ENCODE data around the gene NRM. TPM values are rescaled to one million over a fixed set of nuclear protein-coding genes. Genes with fewer than 3 reads are reported as not detected.

NRM gene
- total and polyA plus RNA-seq, 2 of the 13 experiments (the other 11 are each of a cell fraction or from before 2014, with no cell fraction given): 12.5 to 16.0 TPM

DNA sequence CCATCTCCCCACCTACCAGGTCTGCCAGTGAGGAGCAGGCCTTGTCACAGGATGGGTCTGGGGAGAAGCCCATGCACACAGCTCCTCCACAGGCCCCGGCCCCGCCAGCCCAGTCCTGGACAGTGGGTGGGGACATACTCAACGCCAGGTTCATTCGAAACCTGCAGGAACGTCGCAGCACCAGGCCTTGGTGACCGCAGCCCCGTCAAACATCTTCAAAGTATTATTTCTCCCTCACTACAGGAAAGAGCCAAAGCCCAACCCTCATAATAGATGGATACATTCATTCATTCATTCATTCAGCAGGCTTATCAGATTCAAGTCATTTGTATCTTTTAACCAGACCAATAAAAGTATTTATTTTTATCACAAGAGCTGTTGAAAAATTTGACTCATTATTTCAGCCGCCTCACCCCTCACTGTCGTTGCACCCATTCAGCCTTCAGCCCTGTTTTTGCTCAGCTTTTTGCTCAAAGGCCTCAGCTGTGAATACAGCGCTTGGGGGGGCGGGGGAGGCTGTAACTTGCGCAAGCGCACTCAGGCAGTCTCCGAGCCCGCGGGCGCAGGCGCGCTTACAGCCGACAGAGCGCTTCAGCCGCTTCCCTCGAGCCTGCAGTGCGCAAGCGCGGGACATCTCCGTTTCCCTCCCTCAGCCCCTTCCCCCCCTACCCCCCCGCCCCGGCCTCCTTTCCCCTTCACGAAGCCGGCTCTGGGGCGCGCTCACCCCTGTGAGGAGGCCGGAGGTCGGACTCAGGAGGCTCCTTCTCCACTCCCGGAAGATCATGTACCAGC lies 44.1 kb downstream of the NRM start, which contains the start of gene C6orf136 (continued):
- no peak for TF ChIP-seq MAFK (conservative IDR thresholded peaks at IDR 0.05 in 1 of 2, IDR thresholded peaks at IDR 0.05 in 1 of 2; ENCODE audit: low read length in 2 of 2)
- TF ChIP-seq, protein P1, sequence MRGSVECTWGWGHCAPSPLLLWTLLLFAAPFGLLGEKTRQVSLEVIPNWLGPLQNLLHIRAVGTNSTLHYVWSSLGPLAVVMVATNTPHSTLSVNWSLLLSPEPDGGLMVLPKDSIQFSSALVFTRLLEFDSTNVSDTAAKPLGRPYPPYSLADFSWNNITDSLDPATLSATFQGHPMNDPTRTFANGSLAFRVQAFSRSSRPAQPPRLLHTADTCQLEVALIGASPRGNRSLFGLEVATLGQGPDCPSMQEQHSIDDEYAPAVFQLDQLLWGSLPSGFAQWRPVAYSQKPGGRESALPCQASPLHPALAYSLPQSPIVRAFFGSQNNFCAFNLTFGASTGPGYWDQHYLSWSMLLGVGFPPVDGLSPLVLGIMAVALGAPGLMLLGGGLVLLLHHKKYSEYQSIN (CRISPR knock-in tag; IDR thresholded peaks at IDR 0.05; ENCODE audit: borderline replicate concordance): no peak
- no peak for TF ChIP-seq ZBTB8A (CRISPR knock-in tag; IDR thresholded peaks at IDR 0.05; ENCODE audit: borderline replicate concordance, low read depth)
- TF ChIP-seq ZNF17 (CRISPR knock-in tag; IDR thresholded peaks at IDR 0.05): no peak
- no peak for TF ChIP-seq ZMYM4 (CRISPR knock-in tag; IDR thresholded peaks at IDR 0.05)
- no peak for TF ChIP-seq AKAP8 (CRISPR knock-in tag; IDR thresholded peaks at IDR 0.05)
- TF ChIP-seq, protein P2, sequence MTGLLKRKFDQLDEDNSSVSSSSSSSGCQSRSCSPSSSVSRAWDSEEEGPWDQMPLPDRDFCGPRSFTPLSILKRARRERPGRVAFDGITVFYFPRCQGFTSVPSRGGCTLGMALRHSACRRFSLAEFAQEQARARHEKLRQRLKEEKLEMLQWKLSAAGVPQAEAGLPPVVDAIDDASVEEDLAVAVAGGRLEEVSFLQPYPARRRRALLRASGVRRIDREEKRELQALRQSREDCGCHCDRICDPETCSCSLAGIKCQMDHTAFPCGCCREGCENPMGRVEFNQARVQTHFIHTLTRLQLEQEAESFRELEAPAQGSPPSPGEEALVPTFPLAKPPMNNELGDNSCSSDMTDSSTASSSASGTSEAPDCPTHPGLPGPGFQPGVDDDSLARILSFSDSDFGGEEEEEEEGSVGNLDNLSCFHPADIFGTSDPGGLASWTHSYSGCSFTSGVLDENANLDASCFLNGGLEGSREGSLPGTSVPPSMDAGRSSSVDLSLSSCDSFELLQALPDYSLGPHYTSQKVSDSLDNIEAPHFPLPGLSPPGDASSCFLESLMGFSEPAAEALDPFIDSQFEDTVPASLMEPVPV (CRISPR knock-in tag; IDR thresholded peaks at IDR 0.05): no peak
- no peak for TF ChIP-seq ZNF850 (CRISPR knock-in tag; conservative IDR thresholded peaks at IDR 0.05)
- no peak for TF ChIP-seq ATF7-NPFF (CRISPR knock-in tag; IDR thresholded peaks at IDR 0.05; ENCODE audit: low read depth)
- TF ChIP-seq, protein P3, sequence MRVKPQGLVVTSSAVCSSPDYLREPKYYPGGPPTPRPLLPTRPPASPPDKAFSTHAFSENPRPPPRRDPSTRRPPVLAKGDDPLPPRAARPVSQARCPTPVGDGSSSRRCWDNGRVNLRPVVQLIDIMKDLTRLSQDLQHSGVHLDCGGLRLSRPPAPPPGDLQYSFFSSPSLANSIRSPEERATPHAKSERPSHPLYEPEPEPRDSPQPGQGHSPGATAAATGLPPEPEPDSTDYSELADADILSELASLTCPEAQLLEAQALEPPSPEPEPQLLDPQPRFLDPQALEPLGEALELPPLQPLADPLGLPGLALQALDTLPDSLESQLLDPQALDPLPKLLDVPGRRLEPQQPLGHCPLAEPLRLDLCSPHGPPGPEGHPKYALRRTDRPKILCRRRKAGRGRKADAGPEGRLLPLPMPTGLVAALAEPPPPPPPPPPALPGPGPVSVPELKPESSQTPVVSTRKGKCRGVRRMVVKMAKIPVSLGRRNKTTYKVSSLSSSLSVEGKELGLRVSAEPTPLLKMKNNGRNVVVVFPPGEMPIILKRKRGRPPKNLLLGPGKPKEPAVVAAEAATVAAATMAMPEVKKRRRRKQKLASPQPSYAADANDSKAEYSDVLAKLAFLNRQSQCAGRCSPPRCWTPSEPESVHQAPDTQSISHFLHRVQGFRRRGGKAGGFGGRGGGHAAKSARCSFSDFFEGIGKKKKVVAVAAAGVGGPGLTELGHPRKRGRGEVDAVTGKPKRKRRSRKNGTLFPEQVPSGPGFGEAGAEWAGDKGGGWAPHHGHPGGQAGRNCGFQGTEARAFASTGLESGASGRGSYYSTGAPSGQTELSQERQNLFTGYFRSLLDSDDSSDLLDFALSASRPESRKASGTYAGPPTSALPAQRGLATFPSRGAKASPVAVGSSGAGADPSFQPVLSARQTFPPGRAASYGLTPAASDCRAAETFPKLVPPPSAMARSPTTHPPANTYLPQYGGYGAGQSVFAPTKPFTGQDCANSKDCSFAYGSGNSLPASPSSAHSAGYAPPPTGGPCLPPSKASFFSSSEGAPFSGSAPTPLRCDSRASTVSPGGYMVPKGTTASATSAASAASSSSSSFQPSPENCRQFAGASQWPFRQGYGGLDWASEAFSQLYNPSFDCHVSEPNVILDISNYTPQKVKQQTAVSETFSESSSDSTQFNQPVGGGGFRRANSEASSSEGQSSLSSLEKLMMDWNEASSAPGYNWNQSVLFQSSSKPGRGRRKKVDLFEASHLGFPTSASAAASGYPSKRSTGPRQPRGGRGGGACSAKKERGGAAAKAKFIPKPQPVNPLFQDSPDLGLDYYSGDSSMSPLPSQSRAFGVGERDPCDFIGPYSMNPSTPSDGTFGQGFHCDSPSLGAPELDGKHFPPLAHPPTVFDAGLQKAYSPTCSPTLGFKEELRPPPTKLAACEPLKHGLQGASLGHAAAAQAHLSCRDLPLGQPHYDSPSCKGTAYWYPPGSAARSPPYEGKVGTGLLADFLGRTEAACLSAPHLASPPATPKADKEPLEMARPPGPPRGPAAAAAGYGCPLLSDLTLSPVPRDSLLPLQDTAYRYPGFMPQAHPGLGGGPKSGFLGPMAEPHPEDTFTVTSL (CRISPR knock-in tag; IDR thresholded peaks at IDR 0.05; ENCODE audit: borderline replicate concordance): no peak
- no peak for TF ChIP-seq ZBTB1 (CRISPR knock-in tag; IDR thresholded peaks at IDR 0.05; ENCODE audit: borderline replicate concordance)
- TF ChIP-seq ZFY (CRISPR knock-in tag; IDR thresholded peaks at IDR 0.05): no peak
- TF ChIP-seq ZNF737 (CRISPR knock-in tag; IDR thresholded peaks at IDR 0.05; ENCODE audit: borderline replicate concordance): no peak
- TF ChIP-seq, protein P4, sequence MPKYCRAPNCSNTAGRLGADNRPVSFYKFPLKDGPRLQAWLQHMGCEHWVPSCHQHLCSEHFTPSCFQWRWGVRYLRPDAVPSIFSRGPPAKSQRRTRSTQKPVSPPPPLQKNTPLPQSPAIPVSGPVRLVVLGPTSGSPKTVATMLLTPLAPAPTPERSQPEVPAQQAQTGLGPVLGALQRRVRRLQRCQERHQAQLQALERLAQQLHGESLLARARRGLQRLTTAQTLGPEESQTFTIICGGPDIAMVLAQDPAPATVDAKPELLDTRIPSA (CRISPR knock-in tag; IDR thresholded peaks at IDR 0.05; ENCODE audit: borderline replicate concordance): peak; percentile 6; the same call in 1 of the 2 replicates
- no peak for TF ChIP-seq DNMT1 (CRISPR knock-in tag; IDR thresholded peaks at IDR 0.05)
- no peak for TF ChIP-seq SMAD3 (CRISPR knock-in tag; IDR thresholded peaks at IDR 0.05)

Data from HepG2 (cell line).